Astrocyte (in vitro differentiated cells and primary cell): ENCODE measurements around the gene C20orf144. TPM values are rescaled to one million over a fixed set of nuclear protein-coding genes. Genes with fewer than 3 reads are reported as not detected.
A peak's percentile ranks its signal among the peaks of the same experiment; 100 is the strongest.

ENCODE experiments used
- DNase-seq: peaks from one replicate; pipeline ENCODE4 v3.0.0-alpha.2; 2010; ENCODE audit warnings: low read depth
- FAIRE-seq: peaks from 2 replicates; lab custom pipeline; 2011; peaks lifted over from hg19 to GRCh38; lab: Jason Lieb, UNC
- H2AFZ ChIP-seq: 2 replicates; pipeline ENCODE4 v1.6.0; 2012; ENCODE audit warnings: low read depth, low read length, inconsistent platforms
- H3K27ac ChIP-seq: 2 replicates; pipeline ENCODE4 v1.5.1; 2011; ENCODE audit warnings: low read depth, low read length, inconsistent platforms
- H3K27me3 ChIP-seq: 2 replicates; pipeline ENCODE4 v1.6.0; 2011; ENCODE audit warnings: low read length, inconsistent platforms; ENCODE audit not compliant: insufficient read depth
- H3K36me3 ChIP-seq: 2 replicates; pipeline ENCODE4 v1.5.1; 2011; ENCODE audit warnings: low read length, inconsistent platforms; ENCODE audit not compliant: insufficient read depth
- H3K4me1 ChIP-seq: 2 replicates; pipeline ENCODE4 v1.5.1; 2011; ENCODE audit warnings: low read length, inconsistent platforms; ENCODE audit not compliant: insufficient read depth
- H3K4me2 ChIP-seq: 2 replicates; pipeline ENCODE4 v1.6.0; 2012; ENCODE audit warnings: low read length, inconsistent platforms
- H3K4me3 ChIP-seq: 2 replicates; pipeline ENCODE4 v1.5.1; 2011; ENCODE audit warnings: low read depth, mild to moderate bottlenecking, low read length, inconsistent platforms; ENCODE audit not compliant: insufficient read depth
- H3K79me2 ChIP-seq: 2 replicates; pipeline ENCODE4 v1.6.0; 2012; ENCODE audit warnings: mild to moderate bottlenecking, low read length, inconsistent platforms; ENCODE audit not compliant: insufficient read depth
- H3K9ac ChIP-seq: 2 replicates; pipeline ENCODE4 v1.6.0; 2012; ENCODE audit warnings: mild to moderate bottlenecking, low read length, inconsistent platforms
- H3K9me3 ChIP-seq: 2 replicates; pipeline ENCODE4 v1.5.1; 2012; ENCODE audit warnings: low read depth, mild to moderate bottlenecking, low read length, inconsistent platforms; ENCODE audit not compliant: insufficient read depth
- H4K20me1 ChIP-seq: 2 replicates; pipeline ENCODE4 v1.6.0; 2012; ENCODE audit warnings: low read length, inconsistent platforms; ENCODE audit not compliant: insufficient read depth
- H3K27ac Mint-ChIP-seq: one replicate; pipeline ENCODE4 v1.8.0; 2021; ENCODE audit warnings: mild to moderate bottlenecking, mixed read lengths; ENCODE audit not compliant: unreplicated experiment
- H3K27me3 Mint-ChIP-seq: one replicate; pipeline ENCODE4 v1.8.0; 2021; ENCODE audit warnings: low read depth, mixed read lengths; ENCODE audit not compliant: unreplicated experiment
- H3K36me3 Mint-ChIP-seq: one replicate; pipeline ENCODE4 v1.8.0; 2021; ENCODE audit warnings: low read depth, mixed read lengths; ENCODE audit not compliant: unreplicated experiment
- H3K4me1 Mint-ChIP-seq: one replicate; pipeline ENCODE4 v1.8.0; 2021; ENCODE audit warnings: low read depth, mixed read lengths; ENCODE audit not compliant: unreplicated experiment
- H3K4me3 Mint-ChIP-seq: one replicate; pipeline ENCODE4 v1.8.0; 2021; ENCODE audit warnings: mild to moderate bottlenecking, moderate library complexity, mixed read lengths; ENCODE audit not compliant: unreplicated experiment
- H3K9me3 Mint-ChIP-seq: one replicate; pipeline ENCODE4 v1.8.0; 2021; ENCODE audit warnings: mild to moderate bottlenecking, mixed read lengths; ENCODE audit not compliant: unreplicated experiment
- CTCF ChIP-seq: IDR thresholded peaks from 2 replicates; pipeline ENCODE4 v1.5.1; 2011; ENCODE audit warnings: low read depth, mild to moderate bottlenecking, inconsistent platforms, low read length, moderate library complexity; ENCODE audit not compliant: insufficient read depth
- EZH2 ChIP-seq: IDR thresholded peaks from 2 replicates; pipeline ENCODE4 v1.6.1; 2012; ENCODE audit warnings: mild to moderate bottlenecking, low read length, inconsistent platforms; ENCODE audit not compliant: insufficient read depth
- total RNA-seq: library from RNA; stranded (reverse); gene quantifications from 2 replicates; pipeline ENCODE4 v1.2.1, GENCODE V29; 2021

The C20orf144 gene
- total RNA-seq, 1 donor from 2014 or later: 0.16 TPM

DNA sequence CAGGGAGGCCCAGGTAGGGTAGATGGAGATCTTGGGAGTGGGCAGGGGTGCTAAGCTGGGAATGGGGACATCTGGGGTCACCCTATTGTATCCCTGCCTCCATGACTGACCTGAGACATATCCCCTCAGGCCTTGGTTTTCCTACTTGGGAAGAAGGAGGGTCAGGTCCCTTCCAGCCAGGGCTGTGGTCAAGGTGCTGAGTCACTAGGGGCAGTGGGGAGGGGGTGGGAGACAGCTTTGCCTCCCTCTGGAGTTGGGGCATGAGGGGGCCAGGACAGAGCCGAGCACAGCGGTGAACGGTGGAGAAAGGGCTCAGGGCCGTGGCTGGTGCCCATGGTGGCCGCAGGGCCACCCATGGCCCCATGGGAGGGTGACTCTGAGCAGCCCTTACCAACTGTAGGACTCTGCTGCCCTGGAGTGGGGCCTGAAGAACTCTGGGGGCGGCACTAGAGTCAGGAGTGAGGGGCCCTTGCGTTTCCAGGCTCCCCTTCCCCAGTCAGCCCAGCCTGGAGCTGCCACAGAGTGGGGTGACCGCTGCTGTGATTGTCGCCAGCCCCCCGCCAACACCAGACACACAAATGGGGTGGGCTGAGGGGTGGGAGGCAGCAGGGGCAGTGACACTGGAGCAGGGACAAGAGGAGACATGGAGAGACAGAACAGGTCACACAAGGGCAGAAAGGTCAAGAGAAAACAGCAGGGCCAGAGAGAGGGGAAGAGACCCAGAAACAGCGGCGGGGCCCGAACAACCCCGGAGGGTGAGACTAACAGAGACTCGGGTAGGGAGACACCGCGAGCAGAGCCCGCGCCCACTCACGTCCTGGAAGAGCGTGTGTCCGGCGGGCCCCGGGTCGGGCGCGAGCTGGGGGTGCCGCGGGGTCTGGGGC lies 11.5 kb downstream of the C20orf144 start:
- peaks cover 2% of the 10 kb centered on the region for H3K27me3 Mint-ChIP-seq
- peak overlapping the region; percentile 83 for H3K9ac ChIP-seq
- peak overlapping the region; percentile 75 for H3K4me3 ChIP-seq
- peak overlapping the region; percentile 73 for H2AFZ ChIP-seq
- H3K27me3 ChIP-seq: no peaks in the 10 kb centered on the region
- H4K20me1 ChIP-seq: peaks cover 43% of the 10 kb centered on the region
- H3K4me1 Mint-ChIP-seq: peaks cover 8% of the 10 kb centered on the region
- peaks cover 22% of the 10 kb centered on the region for H3K36me3 Mint-ChIP-seq
- no peak overlapping the region for H3K27ac ChIP-seq
- H3K9me3 ChIP-seq: no peaks in the 10 kb centered on the region
- H3K79me2 ChIP-seq: peaks cover 2% of the 10 kb centered on the region
- TF ChIP-seq EZH2 (no peak), CTCF (no peak)
- no peak for FAIRE-seq
- no peaks in the 10 kb centered on the region for H3K9me3 Mint-ChIP-seq
- no peak for DNase-seq
- peak overlapping the region; percentile 93 for H3K4me3 Mint-ChIP-seq
- no peaks in the 10 kb centered on the region for H3K36me3 ChIP-seq
- no peak overlapping the region for H3K27ac Mint-ChIP-seq
- peaks cover 39% of the 10 kb centered on the region for H3K4me1 ChIP-seq
- H3K4me2 ChIP-seq: peak overlapping the region; percentile 99

DNA sequence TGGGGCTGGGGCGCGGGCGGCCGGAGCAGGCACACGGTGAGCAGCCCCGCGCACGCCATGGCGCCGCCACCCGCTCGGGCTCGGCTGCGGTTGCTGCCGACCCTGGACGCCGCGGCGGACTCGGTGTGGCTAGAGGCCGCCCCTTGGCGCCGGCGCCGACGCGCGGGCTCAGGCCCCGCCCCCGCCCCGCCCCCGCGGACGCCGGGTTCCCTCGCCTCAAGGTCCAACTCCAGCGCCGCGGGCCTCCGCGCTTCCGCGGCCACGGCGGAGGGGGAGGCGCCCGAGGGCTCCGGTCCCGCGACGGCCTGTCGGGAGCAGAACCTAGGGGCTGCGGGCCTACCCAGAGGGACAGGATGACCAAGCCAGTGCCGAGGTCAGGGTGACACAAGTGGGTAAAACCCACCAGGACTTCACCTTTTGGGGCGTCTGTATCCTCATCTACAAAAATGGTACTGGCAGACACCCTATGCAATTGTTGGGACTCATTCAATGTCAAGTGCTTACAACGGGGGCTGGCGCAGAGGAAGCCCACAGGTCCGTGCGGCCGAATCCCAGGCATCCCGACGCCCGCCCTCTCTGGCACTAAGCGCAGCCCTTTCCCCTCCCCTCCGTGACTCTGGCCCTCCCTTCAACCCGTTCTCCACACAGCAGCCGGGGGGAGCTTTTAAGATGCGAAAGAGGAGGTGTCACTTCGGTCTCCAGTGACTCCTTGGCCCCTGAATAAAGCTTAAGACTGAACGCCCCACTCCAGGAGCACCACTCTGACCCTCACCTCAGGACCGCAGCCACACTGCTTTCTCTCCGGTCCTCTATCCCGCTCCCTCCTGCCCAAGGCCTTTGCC lies 12.4 kb downstream of the C20orf144 start, which contains the start of gene NECAB3:
NECAB3 (minus strand) TSS at position 135 of the 842 bp plus-strand sequence; CDS start at position 59, 76 bp downstream.
- peak within 1 kb of the TSS; percentile 83 for H3K9ac ChIP-seq
- H3K27ac ChIP-seq: no peak within 1 kb of the TSS
- no peaks in the 10 kb centered on the region for H3K36me3 ChIP-seq
- peak within 1 kb of the TSS; percentile 99 for H3K4me2 ChIP-seq
- TF ChIP-seq CTCF: no peak
- TF ChIP-seq EZH2: no peak
- peaks cover 39% of the 10 kb centered on the region for H3K4me1 ChIP-seq
- Mint-ChIP-seq H3K27me3 (peaks cover 7% of the 10 kb centered on the region), H3K4me3 (peak within 1 kb of the TSS; percentile 93), H3K36me3 (peaks cover 19% of the 10 kb centered on the region), H3K4me1 (peaks cover 8% of the 10 kb centered on the region), H3K27ac (no peak within 1 kb of the TSS), H3K9me3 (no peaks in the 10 kb centered on the region)
- H3K79me2 ChIP-seq: peaks cover 2% of the 10 kb centered on the region
- H4K20me1 ChIP-seq: peaks cover 34% of the 10 kb centered on the region
- DNase-seq: no peak
- H3K9me3 ChIP-seq: no peaks in the 10 kb centered on the region
- peak within 1 kb of the TSS; percentile 92 for H2AFZ ChIP-seq
- no peak for FAIRE-seq
- H3K4me3 ChIP-seq: peak within 1 kb of the TSS; percentile 75
- no peaks in the 10 kb centered on the region for H3K27me3 ChIP-seq
